HEK293 (cell line): ENCODE measurements around the gene RGS7.

Experiments
- CTCF ChIA-PET: fragments of 350-600 bp; formaldehyde crosslinking; extraction: SDS; loops from one replicate; lab custom pipeline; 2021; ENCODE audit warnings: antibody characterized with exemption; lab: Yijun Ruan, JAX
- POLR2A ChIA-PET: fragments of 300-600 bp; formaldehyde crosslinking; extraction: SDS; loops from one replicate; lab custom pipeline; 2020; ENCODE audit warnings: antibody characterized with exemption, inconsistent platforms; lab: Yijun Ruan, JAX
- H3K27ac ChIP-seq: fragments of 200-500 bp; sonication (Bioruptor generic); 2 replicates; pipeline ENCODE4 v1.5.1; 2014; ENCODE audit warnings: low read depth, low read length, control low read depth, inconsistent platforms; ENCODE audit errors: extremely low read depth
- H3K36me3 ChIP-seq, 2 experiments: fragments of 200-500 bp in 1 of 2; sonication (Bioruptor generic) in 1 of 2; 1 replicate in 1 of 2; 2 replicates in 1 of 2; pipeline ENCODE4 v1.5.1; 2014 to 2017; ENCODE audit warnings: inconsistent platforms in 2 of 2, low read length in 2 of 2; ENCODE audit not compliant: control insufficient read depth in 2 of 2, insufficient read depth in 1 of 2
- H3K4me1 ChIP-seq: fragments of 200-500 bp; sonication (Bioruptor generic); 2 replicates; pipeline ENCODE4 v1.5.1; 2014; ENCODE audit warnings: mild to moderate bottlenecking, low read length, inconsistent platforms; ENCODE audit not compliant: control insufficient read depth, insufficient read depth
- H3K4me3 ChIP-seq: 2 replicates; pipeline ENCODE4 v1.5.1; 2011; ENCODE audit warnings: low read depth, mild to moderate bottlenecking, control low read depth, low read length, moderate library complexity
- H3K9me3 ChIP-seq: fragments of 200-500 bp; sonication (Bioruptor generic); 2 replicates; pipeline ENCODE4 v1.5.1; 2014; ENCODE audit warnings: low read depth, low read length, inconsistent platforms; ENCODE audit not compliant: control insufficient read depth, insufficient read depth
- ATF2 ChIP-seq: fragments of 450-650 bp; formaldehyde crosslinking; IDR thresholded peaks from 2 replicates; pipeline ENCODE4 v1.5.1; 2016; ENCODE audit warnings: missing biosample characterization, missing genetic modification characterization, low read depth
- GLIS2 ChIP-seq: fragments of 450-650 bp; formaldehyde crosslinking; IDR thresholded peaks from 2 replicates; pipeline ENCODE4 v1.5.1; 2016; ENCODE audit warnings: missing biosample characterization, missing genetic modification characterization
- INSM2 ChIP-seq: fragments of 450-650 bp; formaldehyde crosslinking; IDR thresholded peaks from 2 replicates; pipeline ENCODE4 v1.5.1; 2016; ENCODE audit warnings: missing biosample characterization, missing genetic modification characterization
- TCF7L2 ChIP-seq: IDR thresholded peaks from 2 replicates; pipeline ENCODE4 v1.6.1; 2011; ENCODE audit warnings: low read depth, mild to moderate bottlenecking, inconsistent platforms, low read length, moderate library complexity, borderline replicate concordance
- TRIM28 ChIP-seq: IDR thresholded peaks from 2 replicates; pipeline ENCODE4 v1.6.1; 2011; ENCODE audit warnings: low read length, control low read depth, borderline replicate concordance
- ZBTB11 ChIP-seq: fragments of 450-650 bp; formaldehyde crosslinking; conservative IDR thresholded peaks from 2 replicates; pipeline ENCODE4 v1.5.1; 2016; ENCODE audit warnings: low read depth, missing biosample characterization, missing genetic modification characterization
- ZNF114 ChIP-seq: fragments of 450-650 bp; formaldehyde crosslinking; IDR thresholded peaks from 2 replicates; pipeline ENCODE4 v1.5.0; 2017; ENCODE audit warnings: missing biosample characterization, missing genetic modification characterization
- ZNF311 ChIP-seq: fragments of 450-650 bp; formaldehyde crosslinking; IDR thresholded peaks from 2 replicates; pipeline ENCODE4 v1.5.1; 2017; ENCODE audit warnings: missing biosample characterization, missing genetic modification characterization, borderline replicate concordance
- ZNF350 ChIP-seq: fragments of 450-650 bp; formaldehyde crosslinking; IDR thresholded peaks from 2 replicates; pipeline ENCODE4 v1.5.0; 2017; ENCODE audit warnings: missing biosample characterization, mild to moderate bottlenecking, missing genetic modification characterization
- ZNF354C ChIP-seq: fragments of 450-650 bp; formaldehyde crosslinking; IDR thresholded peaks from 2 replicates; pipeline ENCODE4 v1.5.1; 2016; ENCODE audit warnings: missing biosample characterization, missing genetic modification characterization, low read depth, borderline replicate concordance
- ZNF416 ChIP-seq: fragments of 450-650 bp; formaldehyde crosslinking; IDR thresholded peaks from 2 replicates; pipeline ENCODE4 v1.5.1; 2016; ENCODE audit warnings: missing biosample characterization, missing genetic modification characterization
- ZNF426 ChIP-seq: fragments of 450-650 bp; formaldehyde crosslinking; IDR thresholded peaks from 2 replicates; pipeline ENCODE4 v1.5.1; 2017; ENCODE audit warnings: missing biosample characterization, missing genetic modification characterization, mild to moderate bottlenecking, inconsistent platforms, moderate library complexity
- ZNF639 ChIP-seq: fragments of 450-650 bp; formaldehyde crosslinking; IDR thresholded peaks from 2 replicates; pipeline ENCODE4 v1.5.1; 2016; ENCODE audit warnings: missing biosample characterization, missing genetic modification characterization
- ZNF677 ChIP-seq: fragments of 450-650 bp; IDR thresholded peaks from 2 replicates; pipeline ENCODE4 v1.5.0; 2018; ENCODE audit warnings: missing biosample characterization, mild to moderate bottlenecking, missing genetic modification characterization, moderate library complexity
- ZNF692 ChIP-seq: fragments of 450-650 bp; formaldehyde crosslinking; IDR thresholded peaks from 2 replicates; pipeline ENCODE4 v1.5.1; 2016; ENCODE audit warnings: missing biosample characterization, missing genetic modification characterization
- ZNF701 ChIP-seq: fragments of 450-650 bp; formaldehyde crosslinking; IDR thresholded peaks from 2 replicates; pipeline ENCODE4 v1.5.1; 2016; ENCODE audit warnings: missing biosample characterization, missing genetic modification characterization
- ZNF792 ChIP-seq: fragments of 450-650 bp; formaldehyde crosslinking; IDR thresholded peaks from 2 replicates; pipeline ENCODE4 v1.5.1; 2016; ENCODE audit warnings: missing biosample characterization, missing genetic modification characterization
- ZSCAN4 ChIP-seq: fragments of 450-650 bp; formaldehyde crosslinking; IDR thresholded peaks from 2 replicates; pipeline ENCODE4 v1.5.1; 2017; ENCODE audit warnings: missing biosample characterization, missing genetic modification characterization

RGS7 gene

GRCh38 chr1:240914506-240914905 is 442.5 kb downstream of the RGS7 start:
- POLR2A ChIA-PET = no interaction called here
- Histone ChIP-seq H3K9me3 (no peaks in the 10 kb centered on the region), H3K27ac (no peak overlapping the region), H3K4me1 (no peaks in the 10 kb centered on the region), H3K36me3 (no peaks in the 10 kb centered on the region), H3K4me3 (no peak overlapping the region)
- CTCF ChIA-PET = no interaction called here
- TF ChIP-seq TRIM28 (no peak), ZNF350 (tag by site-specific recombination) (no peak), ZNF792 (tag by site-specific recombination) (no peak), ZNF692 (tag by site-specific recombination) (no peak), ZNF677 (tag by site-specific recombination) (no peak), ZNF311 (tag by site-specific recombination) (no peak), ATF2 (tag by site-specific recombination) (no peak), ZNF639 (tag by site-specific recombination) (no peak), INSM2 (tag by site-specific recombination) (no peak), ZNF416 (tag by site-specific recombination) (no peak), ZBTB11 (tag by site-specific recombination) (no peak), ZSCAN4 (tag by site-specific recombination) (no peak), ZNF114 (tag by site-specific recombination) (no peak), ZNF701 (tag by site-specific recombination) (no peak), GLIS2 (no peak), TCF7L2 (no peak), ZNF426 (no peak), ZNF354C (tag by site-specific recombination) (no peak)
